Measurements from ENCODE around the gene FAM171A2.
A peak's percentile ranks its signal among the peaks of the same experiment; 100 is the strongest.

FAM171A2 gene

DNA sequence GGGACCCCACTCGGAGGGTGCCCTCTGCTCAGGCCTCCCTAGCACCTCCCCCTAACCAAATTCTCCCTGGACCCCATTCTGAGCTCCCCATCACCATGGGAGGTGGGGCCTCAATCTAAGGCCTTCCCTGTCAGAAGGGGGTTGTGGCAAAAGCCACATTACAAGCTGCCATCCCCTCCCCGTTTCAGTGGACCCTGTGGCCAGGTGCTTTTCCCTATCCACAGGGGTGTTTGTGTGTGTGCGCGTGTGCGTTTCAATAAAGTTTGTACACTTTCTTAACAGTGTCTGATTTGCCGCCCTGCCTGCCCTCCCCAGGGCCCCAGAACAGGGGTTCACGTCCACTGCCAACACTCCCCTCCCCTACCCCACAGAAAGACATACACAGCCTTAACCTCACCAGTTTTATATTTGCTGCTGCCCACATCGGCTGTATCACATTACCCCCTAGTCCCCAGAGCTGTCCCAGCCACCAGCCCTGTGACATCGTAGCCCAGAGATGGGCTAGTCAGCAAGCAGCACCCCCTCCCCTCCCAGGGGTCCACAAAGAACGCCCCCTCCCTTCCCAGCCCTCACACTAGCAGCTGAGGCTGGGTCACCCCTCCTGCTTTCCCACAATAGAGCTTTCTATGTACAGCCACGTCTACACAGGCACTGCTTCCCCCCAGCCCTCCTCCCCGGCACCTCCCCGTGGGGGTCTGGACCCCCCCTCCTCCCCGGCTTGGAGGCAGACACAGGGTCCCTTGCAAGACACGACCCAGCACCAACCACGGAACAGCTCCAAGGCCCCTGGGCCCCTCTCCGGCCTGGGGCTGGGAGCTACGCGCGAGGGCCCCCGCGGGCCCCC lies 10.6 kb downstream of the FAM171A2 start:
- DNase-seq (ENCODE audit: low read depth) = no peak

DNA sequence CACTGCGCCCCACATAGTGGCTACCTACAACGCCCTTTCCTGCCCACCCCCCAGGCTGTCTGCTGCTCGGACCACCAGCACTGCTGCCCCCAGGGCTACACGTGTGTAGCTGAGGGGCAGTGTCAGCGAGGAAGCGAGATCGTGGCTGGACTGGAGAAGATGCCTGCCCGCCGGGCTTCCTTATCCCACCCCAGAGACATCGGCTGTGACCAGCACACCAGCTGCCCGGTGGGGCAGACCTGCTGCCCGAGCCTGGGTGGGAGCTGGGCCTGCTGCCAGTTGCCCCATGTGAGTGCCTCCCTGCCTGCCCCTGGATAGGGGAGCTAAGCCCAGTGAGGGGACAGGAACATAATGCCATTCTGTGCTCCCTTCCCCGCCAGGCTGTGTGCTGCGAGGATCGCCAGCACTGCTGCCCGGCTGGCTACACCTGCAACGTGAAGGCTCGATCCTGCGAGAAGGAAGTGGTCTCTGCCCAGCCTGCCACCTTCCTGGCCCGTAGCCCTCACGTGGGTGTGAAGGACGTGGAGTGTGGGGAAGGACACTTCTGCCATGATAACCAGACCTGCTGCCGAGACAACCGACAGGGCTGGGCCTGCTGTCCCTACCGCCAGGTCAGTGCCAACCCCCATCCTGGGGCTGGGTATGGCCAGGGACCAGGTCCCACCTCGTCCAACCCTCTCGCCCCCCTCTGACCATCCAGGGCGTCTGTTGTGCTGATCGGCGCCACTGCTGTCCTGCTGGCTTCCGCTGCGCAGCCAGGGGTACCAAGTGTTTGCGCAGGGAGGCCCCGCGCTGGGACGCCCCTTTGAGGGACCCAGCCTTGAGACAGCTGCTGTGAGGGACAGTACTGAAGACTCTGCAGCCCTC lies 11.5 kb downstream of the FAM171A2 start:
- TF ChIP-seq, protein P1, sequence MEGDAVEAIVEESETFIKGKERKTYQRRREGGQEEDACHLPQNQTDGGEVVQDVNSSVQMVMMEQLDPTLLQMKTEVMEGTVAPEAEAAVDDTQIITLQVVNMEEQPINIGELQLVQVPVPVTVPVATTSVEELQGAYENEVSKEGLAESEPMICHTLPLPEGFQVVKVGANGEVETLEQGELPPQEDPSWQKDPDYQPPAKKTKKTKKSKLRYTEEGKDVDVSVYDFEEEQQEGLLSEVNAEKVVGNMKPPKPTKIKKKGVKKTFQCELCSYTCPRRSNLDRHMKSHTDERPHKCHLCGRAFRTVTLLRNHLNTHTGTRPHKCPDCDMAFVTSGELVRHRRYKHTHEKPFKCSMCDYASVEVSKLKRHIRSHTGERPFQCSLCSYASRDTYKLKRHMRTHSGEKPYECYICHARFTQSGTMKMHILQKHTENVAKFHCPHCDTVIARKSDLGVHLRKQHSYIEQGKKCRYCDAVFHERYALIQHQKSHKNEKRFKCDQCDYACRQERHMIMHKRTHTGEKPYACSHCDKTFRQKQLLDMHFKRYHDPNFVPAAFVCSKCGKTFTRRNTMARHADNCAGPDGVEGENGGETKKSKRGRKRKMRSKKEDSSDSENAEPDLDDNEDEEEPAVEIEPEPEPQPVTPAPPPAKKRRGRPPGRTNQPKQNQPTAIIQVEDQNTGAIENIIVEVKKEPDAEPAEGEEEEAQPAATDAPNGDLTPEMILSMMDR (conservative IDR thresholded peaks at IDR 0.05; ENCODE audit: low read depth, low read length) = no peak
- no peak overlapping the region for H3K4me3 ChIP-seq (ENCODE audit: low read length)
- no peak for DNase-seq (ENCODE audit: low read depth)

More for the DNA sequence above, 10.6 kb downstream of the FAM171A2 start:
- TF ChIP-seq, protein P1 (conservative IDR thresholded peaks at IDR 0.05; ENCODE audit: low read depth, low read length) = no peak
- H3K4me3 ChIP-seq (ENCODE audit: low read length) = no peak overlapping the region

GRCh38 chr17:44351464-44351863 lies 12.2 kb downstream of the FAM171A2 start:
- DNase-seq (ENCODE audit: low read depth) = no peak
- no peak overlapping the region for H3K4me3 ChIP-seq (ENCODE audit: low read length)
- TF ChIP-seq, protein P1 (conservative IDR thresholded peaks at IDR 0.05; ENCODE audit: low read depth, low read length) = no peak

- H3K4me3 ChIP-seq (ENCODE audit: low read length) = no peak overlapping the region
- no peak for DNase-seq (ENCODE audit: low read depth)
- TF ChIP-seq, protein P1 (conservative IDR thresholded peaks at IDR 0.05; ENCODE audit: low read depth, low read length) = peak; percentile 91
Observed at GRCh38 chr17:44350733-44351226, 12.9 kb downstream of the FAM171A2 start.

DNA sequence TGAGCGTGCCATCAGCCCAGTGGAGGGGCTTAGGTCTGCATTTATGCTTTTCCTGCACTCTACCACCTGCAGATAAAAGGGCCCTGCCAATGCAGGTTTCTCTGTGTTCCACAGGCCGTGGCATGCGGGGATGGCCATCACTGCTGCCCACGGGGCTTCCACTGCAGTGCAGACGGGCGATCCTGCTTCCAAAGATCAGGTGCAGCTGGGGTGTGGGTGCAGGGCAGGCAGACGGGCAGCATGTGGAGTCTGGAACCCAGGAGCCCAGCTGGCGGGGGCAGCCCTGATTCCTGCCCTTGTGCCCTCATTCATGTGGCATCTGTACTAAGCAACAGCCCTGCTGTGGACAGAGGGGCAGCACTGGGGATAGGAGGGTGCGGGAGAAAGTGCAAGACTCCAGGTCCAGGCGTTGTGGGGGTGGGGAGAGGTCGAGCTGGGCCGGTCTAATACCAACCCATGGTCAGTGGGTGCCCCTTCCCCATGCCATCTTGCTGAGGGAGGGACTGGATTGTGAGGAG lies 14.0 kb downstream of the FAM171A2 start:
- DNase-seq (ENCODE audit: low read depth) = no peak
- no peak overlapping the region for H3K4me3 ChIP-seq (ENCODE audit: low read length)
- TF ChIP-seq, protein P1 (conservative IDR thresholded peaks at IDR 0.05; ENCODE audit: low read depth, low read length) = no peak

- DNase-seq (ENCODE audit: low read depth) = no peak
- TF ChIP-seq, protein P1 (conservative IDR thresholded peaks at IDR 0.05; ENCODE audit: low read depth, low read length) = no peak
- H3K4me3 ChIP-seq (ENCODE audit: low read length) = no peak overlapping the region
Observed at GRCh38 chr17:44348988-44349364, 14.7 kb downstream of the FAM171A2 start.

Data from retinal pigment epithelial cell (primary cell).